Right ventricle myocardium inferior (tissue), 1 donor: ENCODE data around the gene PRSS22. TPM values are rescaled to one million over a fixed set of nuclear protein-coding genes. Genes with fewer than 3 reads are reported as not detected.

Experiments used
- ATAC-seq: fragments of 200-7000 bp; cut with Tn5 transposase; one replicate; pipeline ENCODE4 v1.9.1; 2020; ENCODE audit warnings: mild to moderate bottlenecking, moderate library complexity
- DNase-seq: peaks from one replicate; pipeline ENCODE4 v3.0.0; 2021; ENCODE audit errors: missing footprints
- intact Hi-C: fragments of 100-400 bp; cut with DNase I; formaldehyde crosslinking; loops from one replicate; pipeline ENCODE4 v1.11.0; 2022
- total RNA-seq: library from RNA; stranded (reverse); fragmentation: NEBNext Ultra II Directional; extraction: Animal tissue kit (Norgen Biotek cat#: 25700); gene quantifications from one replicate; pipeline ENCODE4 v1.2.1, GENCODE V29; 2021
- donor health status: DM: no; HTN: yes; CAD: no; lungs with severe emphysema.

The PRSS22 gene
- total RNA-seq, 1 donor from 2014 or later = not detected

DNA sequence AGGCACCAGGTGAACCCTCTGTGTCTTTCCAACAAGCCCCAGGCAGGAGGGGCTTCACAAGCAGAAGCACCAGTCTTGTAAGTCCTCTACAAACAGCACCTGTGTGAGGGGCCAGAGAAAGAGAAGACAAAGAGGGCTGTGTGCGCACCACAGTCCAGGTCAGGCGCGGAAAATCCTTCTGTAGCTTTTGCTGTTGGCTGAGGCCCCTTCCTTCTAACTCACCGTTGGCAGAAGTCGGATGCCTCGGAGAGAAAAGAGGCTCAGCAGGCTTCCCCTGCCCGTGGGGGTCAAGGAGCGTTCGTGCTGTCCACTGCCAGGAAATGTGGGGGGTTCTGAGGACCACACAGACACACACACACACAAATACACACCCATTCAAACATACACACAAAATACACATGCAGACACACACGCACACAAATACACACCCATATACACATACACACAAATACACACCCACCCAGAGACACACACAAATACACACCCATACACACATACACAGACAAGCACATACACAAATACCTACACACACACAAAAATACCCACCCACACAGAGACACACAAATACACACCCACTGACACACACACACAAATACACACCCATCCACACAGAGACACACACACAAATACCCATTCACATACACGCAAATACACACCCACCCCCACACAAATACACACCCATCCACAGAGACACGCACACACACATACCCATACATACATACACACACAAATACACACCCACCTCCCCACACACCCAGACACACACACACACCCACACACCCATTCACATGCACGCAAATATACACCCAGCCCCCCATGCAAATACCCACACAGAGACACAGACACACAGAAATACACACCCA, 21.1 kb downstream of the PRSS22 start:
- DNase-seq (no peak), ATAC-seq (no peak)
- intact Hi-C loops = no loop called here

DNA sequence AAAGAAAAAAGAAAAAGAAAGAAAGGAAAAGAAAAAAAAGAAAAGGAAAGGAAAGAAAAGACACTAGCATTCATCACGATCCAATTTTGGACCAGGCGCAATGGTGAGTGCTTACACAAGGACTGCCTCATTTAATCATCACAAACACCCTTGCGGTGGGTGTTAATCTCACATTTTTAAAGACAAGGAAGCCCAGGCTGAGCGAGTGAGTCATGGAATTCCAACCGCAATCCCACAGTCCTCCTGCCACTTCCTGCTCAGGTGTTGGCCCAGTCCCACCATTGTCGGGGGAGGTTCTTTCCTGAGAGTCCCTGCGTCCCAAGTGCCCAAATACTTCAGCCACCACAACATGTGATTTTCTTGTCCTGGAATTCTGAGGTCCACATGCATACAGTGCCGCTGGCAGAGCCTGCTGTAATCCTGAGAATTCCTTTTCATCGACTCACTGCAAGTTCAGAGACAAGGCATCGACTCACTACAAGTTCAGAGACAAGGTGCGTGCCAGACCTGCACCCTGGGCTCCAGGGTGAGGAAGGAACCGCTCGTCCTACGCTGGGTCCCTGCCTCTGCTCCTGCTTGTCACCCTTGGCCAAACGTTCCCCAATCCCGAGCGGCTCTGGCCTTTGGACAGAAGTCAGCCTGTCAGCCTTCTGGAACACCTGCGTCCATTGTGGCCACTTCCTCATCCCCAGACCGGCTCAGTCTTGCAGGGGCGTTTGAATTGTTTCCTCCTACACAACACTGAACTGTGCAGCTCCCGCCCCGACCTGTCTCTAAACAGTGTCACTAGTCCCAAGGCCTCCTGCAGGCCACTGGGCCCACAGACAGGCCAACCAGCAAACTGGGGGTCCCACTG, 22.1 kb downstream of the PRSS22 start:
- ATAC-seq (no peak), DNase-seq (no peak)
- intact Hi-C loops = no loop called here

DNA sequence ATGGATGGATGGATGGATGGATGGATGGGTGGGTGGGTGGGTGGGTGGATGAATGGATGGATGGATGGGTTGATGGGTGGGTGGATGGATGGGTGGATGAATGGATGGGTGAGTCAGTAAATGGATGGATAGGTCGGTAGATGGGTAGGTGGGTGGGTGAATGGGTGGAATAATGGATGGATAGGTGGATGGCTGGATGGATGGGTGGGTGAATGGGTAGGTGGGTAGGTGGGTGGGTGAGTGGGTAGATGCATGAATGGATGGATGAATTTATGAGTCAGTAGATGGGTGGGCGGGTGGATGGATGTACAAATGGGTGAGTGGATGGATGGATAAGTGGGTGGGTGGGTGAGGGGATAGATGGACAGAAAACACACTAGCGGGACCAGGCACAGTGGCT, 23.0 kb downstream of the PRSS22 start:
- DNase-seq = no peak
- no peak for ATAC-seq
- intact Hi-C loops = no loop called here

DNA sequence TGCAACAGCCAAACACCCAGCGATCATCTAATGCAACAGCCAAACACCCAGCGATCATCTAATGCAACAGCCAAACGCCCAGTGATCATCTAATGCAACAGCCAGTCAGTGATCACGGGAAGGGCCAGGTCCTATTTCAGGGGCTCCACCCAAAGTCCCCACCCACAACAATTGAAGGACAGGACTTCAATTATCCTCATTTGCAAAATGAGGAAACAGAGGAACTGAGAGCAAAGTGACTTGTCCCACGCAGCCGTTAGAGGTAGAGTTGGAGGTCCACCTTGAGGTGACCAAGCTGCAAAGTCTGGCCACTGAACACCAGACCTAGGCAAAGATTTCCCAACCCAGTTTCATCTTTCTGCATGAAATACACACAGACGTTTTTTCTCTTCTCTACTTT, 24.2 kb downstream of the PRSS22 start:
- intact Hi-C loops = no loop called here
- DNase-seq = no peak
- ATAC-seq = no peak

DNA sequence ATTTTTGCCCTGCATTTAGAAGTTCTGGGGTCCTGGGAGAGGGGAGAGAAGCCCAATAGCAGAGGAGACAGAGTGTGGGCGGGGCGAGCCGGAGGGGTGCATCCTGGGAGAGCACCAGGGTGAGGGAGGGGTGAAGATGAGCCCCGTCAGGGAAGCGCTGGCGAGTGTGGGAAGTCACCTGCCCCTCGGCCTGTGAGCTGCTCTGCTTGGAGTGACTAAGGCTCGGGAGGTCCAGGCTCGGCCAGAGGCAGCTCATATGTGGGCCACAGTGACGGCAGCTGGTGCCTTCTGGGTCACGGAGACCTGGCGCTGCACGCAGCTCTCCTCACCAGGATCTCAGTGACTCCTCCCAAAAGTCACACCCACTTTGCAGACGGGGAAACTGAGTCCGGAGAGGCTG, 26.8 kb downstream of the PRSS22 start:
- no peak for ATAC-seq
- intact Hi-C loops = no loop called here
- no peak for DNase-seq

DNA sequence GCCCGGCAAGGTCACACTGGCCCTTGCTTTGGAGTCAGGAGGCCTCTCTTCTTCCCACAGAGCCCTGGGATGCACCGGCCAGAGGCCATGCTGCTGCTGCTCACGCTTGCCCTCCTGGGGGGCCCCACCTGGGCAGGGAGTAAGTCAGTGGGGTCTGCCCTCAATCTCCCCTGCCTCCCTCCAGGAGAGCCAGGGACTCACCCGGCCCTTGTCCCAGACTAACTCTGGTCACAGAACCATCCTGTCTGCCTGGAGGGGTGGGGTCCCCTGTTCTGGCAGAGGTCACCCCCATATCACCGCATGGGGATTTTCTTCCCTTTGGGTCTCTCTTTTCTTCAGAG, 27.6 kb downstream of the PRSS22 start:
- DNase-seq (no peak), ATAC-seq (no peak)
- intact Hi-C loops = no loop called here

DNA sequence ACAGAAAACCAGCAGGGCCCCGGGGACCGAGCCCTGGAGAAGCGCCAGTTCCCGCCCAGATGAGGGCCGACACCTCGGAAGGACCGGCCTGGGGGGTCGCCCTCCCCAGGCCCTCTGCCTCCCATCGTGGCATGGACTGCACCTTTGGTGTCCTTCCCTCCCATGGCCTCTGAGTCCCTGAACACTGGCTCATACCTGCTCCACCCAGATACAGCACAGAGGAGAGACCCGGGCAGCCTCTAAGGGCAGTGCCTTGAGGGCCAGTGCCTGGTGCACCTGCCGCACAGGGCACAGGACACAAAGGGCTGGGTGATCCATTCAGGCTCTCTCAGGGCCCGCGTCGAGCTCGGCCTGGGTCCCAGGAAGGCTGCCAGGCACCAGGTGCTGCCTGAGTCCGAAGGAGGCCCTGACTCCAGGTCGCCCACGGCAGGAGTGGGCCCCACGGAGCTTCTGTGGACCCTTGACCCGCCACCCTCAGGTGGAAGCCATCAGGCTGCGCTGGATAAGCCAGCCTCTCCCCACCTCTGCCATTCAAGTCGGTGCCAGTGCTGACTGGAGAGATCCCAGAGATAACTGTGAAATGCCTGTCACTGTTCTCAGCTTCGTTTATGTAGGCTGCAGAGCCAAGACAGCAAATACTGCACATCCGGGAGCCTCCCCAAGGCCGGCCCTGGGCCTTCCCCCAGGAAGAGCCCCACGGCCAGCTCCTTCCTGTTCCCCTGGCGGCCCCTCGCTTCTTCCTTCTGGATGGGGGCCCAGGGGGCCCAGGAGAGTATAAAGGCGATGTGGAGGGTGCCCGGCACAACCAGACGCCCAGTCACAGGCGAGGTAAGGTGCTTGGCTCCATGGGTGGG, 28.2 kb downstream of the PRSS22 start, which contains the start of gene ZG16B:
TSS of gene ZG16B (plus strand) at position 803 of the 854 bp plus-strand sequence. CDS start 139 bp downstream, outside the sequence.
- intact Hi-C loops = no loop called here
- ATAC-seq (no peak), DNase-seq (no peak)

DNA sequence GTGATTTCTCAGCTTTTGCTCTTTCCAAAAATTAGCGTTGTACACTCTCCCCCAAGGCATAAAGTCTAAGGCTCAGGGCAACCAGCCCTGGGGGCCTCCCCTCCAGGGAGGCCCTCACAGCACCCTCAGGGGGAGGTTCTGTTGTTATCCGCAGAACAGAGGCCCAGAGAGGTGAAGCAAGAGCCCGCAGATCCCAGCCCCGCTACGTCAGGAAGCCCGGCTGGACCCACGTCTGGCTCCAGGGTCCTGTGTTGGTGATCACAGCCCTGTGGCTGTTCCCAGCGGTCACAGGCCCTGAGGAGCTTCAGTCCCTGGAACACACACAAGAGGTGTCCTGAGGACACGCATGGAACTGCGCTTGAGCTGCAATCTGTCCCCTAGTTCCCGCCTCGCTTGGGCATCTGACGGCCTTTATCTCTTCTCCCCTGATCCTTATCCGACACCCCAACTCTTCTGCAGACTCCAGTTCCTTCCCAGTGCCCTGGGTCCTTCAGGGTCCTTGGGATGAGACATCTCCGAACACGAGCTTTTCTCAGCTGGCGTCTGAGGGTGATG, 29.0 kb downstream of the PRSS22 start:
- DNase-seq (no peak), ATAC-seq (no peak)
- intact Hi-C loops = no loop called here

DNA sequence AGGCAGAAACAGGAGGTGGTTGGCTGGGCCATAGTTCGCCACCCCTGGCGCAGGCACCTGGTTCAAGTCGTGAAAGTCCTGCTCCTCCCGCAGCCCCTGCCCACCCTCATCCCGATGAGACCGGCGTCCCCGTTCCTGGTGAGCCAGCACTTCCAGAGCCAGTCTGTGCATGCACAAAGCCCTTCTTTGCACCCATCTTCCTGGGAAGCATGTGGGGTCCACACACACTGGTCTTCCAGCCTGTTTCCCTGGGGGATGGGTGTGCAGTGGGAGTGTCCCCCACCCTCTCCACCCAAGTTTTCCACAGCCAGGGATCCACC, 29.5 kb downstream of the PRSS22 start:
- DNase-seq = no peak
- intact Hi-C loops = no loop called here
- no peak for ATAC-seq

DNA sequence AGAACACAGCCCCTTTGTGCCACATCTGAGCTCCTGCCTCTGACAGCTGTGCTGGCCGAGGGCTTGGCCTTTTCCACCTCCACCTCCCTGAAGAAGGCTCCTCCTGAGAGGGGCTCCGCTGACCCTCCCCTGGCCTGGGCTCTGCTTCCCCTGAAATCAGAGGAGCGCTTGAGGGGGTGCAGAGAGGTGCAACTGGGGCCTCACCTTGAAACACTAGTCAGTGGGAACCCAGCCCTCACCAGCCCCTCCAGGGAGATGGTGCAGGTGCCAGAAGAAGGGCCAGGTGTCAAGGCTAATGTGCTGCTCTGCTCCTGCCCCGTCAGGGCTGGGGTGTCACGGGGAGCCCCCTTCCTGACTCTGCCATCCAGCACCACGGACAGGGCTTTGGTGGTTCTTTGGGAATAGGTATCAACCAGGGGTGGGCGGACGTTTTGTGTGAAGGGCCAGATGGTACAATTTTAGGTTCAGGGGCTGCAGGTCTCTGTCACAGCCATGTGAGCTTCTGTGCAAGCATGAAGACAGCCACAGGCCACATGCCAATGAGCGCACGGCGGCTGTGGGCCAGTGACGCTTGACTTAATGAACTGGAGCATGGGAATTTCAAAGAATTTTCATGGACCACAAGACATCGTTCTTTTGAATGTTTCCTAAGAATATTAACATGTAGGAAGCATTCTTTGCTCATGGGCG, 30.0 kb downstream of the PRSS22 start:
- no peak for DNase-seq
- no peak for ATAC-seq
- intact Hi-C loops = no loop called here

DNA sequence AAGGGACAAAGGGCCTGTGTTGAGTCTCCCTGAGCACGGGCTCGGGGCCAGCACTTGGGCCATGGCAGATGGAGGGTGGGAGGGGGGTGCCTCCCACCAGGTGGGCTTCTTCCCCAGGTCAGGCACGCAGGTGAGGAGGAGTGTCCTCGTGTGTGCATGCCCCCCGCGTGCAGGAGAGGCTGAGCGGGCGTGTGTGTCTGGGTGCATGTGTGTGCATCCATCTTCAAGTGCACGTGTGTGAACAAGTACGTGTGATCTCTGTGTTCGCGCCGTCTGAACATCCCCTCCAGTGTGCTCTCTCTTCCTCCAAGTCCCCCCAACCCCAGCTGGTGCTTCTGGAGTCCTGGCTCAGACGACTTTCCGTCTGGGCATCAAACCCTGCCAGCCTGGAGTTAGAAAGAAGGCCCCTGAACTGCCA, 30.6 kb downstream of the PRSS22 start:
- intact Hi-C loops = no loop called here
- DNase-seq = no peak
- no peak for ATAC-seq

DNA sequence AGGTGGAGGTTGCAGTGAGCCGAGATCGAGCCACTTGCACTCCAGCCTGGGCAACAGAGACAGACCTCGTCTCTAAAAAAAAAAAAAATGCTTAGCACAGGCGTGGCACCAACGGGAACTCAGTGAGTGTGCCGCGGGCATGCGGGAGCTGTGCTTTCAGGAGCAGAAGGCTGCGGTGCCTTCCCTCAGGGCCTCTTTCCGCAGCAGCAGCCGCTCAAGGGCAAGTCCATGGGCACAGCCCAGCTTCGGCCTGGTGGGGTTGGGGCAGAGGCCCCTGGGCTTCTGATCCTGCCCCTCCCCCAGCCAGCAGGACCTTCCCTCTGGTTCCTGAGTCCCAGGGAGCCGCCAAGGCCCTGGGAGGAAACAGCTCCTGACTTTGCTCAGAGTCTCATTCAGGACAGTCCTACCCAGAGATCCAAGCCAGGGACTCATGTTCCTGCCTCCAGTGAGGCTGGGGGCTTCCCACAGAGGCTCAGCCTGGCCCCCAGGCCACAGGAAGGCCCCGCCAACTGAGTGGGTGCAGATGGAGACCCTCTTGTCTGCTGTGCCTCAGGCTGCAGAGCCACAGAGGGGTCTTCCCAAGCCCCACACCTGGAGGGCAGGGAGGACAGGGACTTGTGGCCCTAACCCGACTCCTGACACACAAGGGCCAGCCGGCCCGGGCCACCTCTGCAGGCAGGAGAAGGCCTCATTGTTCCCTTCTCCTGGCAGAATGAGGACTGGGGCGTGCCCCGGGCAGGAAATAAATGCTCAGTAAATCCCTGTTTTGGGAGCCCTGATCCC, 31.2 kb downstream of the PRSS22 start:
- ATAC-seq (no peak), DNase-seq (no peak)
- intact Hi-C loops = no loop called here

DNA sequence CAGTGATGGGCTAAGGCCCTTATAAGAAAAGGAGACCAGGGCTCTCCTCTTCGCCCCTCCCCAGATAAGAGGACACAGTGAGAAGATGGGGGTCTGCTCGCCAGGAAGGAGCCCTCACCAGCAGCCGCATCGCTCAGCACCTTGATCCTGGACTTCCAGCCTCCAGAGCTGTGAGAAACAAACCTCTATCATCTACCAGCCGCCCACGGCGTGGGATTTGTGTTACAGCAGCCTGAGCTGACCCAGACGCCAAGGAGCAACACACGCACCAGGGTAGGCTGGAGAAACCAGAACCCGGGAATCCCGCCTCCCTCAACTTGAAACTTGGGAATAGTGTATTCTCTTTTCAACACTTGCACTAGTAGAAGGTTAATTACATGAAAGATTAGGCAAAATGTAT, 32.1 kb downstream of the PRSS22 start:
- ATAC-seq (no peak), DNase-seq (no peak)
- intact Hi-C loops = no loop called here

DNA sequence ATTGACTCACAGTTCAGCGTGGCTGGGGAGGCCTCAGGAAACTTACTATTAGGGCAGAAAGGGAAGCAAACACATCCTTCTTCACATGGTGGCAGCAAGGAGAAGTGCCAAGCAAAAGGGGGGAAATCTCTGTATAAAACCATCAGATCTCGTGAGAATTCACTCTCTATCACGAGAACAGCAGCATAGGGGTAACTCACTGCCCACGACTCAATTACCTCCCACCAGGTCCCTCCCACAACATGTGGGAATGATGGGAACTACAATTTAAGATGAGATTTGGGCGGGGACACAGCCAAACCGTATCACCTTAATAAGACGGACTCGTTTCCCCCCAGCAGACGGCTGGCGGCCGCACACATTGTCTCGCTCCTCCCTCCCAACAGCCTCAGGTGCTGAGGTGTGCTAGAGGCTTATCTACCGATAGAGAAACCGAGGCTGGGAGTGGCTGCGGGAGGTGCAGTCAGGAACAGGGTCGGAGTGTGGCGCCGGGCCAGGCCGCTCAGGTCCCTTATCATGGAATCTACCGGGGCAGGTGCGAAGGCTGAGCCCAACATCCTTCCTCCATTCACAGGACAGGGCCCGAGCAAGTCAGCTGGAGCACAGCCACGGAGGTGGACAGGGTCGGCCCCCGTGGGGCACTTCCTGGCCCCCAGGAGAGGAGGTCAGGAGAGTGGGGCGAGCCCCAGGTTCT, 32.8 kb downstream of the PRSS22 start:
- intact Hi-C loops = no loop called here
- ATAC-seq (no peak), DNase-seq (no peak)

DNA sequence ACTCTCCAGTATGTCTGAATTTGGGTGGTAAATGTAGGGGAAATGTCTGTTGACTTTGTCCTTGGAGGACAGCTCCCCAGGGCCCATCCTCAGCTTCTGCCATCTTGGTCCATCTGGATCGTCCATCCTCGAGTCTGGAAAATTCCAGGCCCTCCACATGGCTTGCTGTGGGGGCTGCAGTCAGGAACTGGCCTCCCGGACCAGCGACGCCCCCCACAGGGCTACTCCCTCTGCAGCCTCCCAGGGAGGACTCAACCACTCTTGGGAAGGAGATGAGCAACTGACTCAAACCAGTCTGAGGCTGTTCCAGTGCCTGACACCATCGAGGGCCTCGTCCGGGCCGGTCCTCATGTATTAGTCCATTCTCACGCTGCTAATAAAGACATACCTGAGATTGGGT, 33.3 kb downstream of the PRSS22 start:
- ATAC-seq (no peak), DNase-seq (no peak)
- intact Hi-C loops = no loop called here

DNA sequence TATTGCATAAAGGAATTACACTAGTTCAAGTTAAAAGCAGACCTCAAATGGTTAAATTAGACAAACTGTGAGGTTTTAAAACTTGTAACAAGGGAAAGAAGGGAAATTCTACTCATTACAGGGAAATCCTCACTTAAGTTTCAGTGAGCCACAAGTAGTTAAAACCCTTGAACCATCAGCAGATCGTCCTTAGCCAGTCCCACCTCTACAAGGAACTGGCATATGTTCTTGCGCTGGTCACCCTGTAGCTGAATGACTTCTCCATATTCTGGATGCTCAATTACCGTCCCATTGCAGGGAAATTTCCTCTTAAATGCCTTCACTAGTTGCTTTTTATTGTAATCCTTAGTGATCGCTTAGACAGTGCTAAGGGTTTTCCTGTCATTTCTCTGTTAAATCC, 35.5 kb downstream of the PRSS22 start:
- intact Hi-C loops = no loop called here
- DNase-seq = no peak

DNA sequence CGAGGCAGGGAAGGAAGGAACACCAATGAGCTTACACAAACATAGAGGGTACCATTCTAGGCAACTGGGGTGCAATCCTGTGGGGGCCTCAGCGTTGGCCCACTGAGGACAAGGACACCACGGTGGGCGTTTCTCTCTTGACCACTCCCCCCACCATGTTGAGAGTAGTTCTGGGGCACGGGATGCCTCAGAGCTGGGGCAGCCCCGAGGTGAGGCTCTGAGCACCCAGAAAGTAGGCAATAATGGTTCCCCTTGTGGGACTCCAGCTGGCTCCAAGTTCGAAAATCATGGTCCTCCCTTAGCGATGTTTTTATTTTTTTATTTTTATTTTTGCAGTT, 35.8 kb downstream of the PRSS22 start:
- DNase-seq (no peak), ATAC-seq (no peak)
- intact Hi-C loops = no loop called here

More for the DNA sequence above, 35.5 kb downstream of the PRSS22 start:
- ATAC-seq = no peak
